Sciatic nerve (tissue), 2 donors: Measurements from ENCODE around the gene AMPH. TPM values are rescaled to one million over a fixed set of nuclear protein-coding genes. Genes with fewer than 3 reads are reported as not detected.
A peak's percentile ranks its signal among the peaks of the same experiment; 100 is the strongest.

Experiments used
- ATAC-seq: fragments of 200-7000 bp; cut with Tn5 transposase; one replicate; pipeline ENCODE4 v1.9.1; 2020; ENCODE audit warnings: mild to moderate bottlenecking, moderate library complexity
- DNase-seq: peaks from one replicate; pipeline ENCODE4 v3.0.0-alpha.2; 2020; ENCODE audit warnings: low spot score
- intact Hi-C: fragments of 100-400 bp; cut with DNase I; formaldehyde crosslinking; loops from one replicate; pipeline ENCODE4 v1.14.2; 2022
- total RNA-seq: library from RNA; stranded (reverse); fragmentation: NEBNext Ultra II Directional; extraction: Animal tissue kit (Norgen Biotek cat#: 25700); gene quantifications from one replicate; pipeline ENCODE4 v1.2.1, GENCODE V29; 2021
- donor health status: DM: no; HTN: no; CAD: no.
- donor health status: DM: no; HTN: no; CAD: no.

Gene AMPH
- total RNA-seq, 1 donor from 2014 or later = 5.9 TPM

DNA sequence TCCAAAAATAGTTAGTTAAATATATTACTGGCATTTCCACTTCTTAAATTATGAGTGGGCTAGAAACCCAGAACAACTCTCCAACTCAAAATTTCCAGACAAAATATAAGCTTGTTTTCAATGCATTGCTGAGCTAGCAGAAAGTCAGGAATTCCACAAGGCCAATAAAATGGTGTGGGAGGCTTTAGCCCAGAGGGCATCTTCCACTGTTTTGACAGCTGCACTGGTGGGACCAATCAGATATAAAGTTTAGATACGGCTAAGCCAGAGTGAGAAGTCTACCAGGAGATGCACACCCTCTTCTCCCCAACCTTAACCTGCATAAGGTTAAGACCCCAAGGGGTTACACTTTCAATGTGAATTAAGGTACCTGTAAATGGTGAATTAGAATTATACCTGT lies 76.6 kb downstream of the AMPH start:
- ATAC-seq = no peak
- DNase-seq = no peak
- intact Hi-C loops = no loop called here

DNA sequence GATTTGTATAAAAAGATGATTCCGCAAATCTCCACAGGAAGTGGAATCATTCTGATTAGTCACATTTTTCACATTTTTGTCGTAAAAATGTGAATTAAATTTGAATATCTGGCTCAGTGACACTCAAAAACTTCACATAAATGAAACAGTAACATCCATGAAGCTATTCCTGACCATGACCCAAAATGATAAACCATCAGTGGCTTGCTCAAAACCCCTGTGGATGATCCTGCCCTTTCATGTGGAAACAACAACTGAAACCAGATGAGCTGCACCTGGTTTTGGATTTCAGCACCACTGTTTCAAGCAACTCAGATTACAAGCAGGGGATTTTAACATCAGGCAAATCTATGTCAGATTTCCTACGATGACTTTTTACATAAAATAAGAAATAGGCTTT lies 80.3 kb downstream of the AMPH start:
- ATAC-seq = no peak
- no peak for DNase-seq
- intact Hi-C loops = no loop called here

DNA sequence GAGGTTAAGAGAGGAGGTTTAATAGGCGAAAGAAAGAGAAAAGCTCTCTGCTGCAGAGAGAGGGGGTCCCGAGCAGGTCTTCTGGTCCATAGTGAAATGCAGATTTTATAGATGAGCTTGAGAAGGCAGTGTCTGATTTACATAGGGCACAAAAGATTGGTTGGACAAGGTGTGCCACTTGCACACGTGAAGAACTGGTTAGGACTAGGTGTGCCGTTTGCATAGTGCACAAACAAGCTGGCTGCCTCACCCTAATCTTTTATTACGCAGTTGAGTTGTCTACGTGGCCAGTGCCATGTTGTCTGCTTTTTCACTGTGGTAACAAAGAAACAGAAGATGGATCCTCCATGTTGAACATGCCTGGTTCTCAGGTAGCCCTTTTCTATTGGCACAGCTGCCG lies 82.6 kb downstream of the AMPH start:
- no peak for ATAC-seq
- no peak for DNase-seq
- intact Hi-C loops = no loop called here

- intact Hi-C loops = no loop called here
- no peak for ATAC-seq
- DNase-seq = no peak
Measured at GRCh38 chr7:38546763-38547162, 84.4 kb downstream of the AMPH start.

DNA sequence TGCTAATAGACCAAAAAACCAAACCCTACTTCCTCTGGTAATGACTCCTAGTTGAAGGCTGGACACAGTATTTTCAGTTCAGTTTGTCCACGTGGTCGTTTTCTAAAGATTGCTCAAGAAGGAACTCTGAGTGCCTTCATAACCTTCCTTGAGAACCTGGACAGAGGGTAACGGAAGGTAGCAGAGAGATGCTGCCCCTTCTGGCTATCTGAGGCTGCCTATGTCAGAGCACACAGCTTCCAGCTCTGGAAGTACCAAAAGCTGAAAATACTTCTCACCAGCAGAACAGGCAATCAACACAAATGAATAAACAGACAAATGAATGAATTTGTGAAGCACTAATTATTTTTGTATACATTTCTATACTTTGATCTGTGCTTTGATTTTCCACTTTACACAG lies 85.2 kb downstream of the AMPH start:
- ATAC-seq (no peak), DNase-seq (no peak)
- intact Hi-C loops = no loop called here

- intact Hi-C loops = no loop called here
- no peak for ATAC-seq
- no peak for DNase-seq
Measured at GRCh38 chr7:38542156-38542555, 89.0 kb downstream of the AMPH start.

GRCh38 chr7:38541440-38541839 lies 89.7 kb downstream of the AMPH start:
- no peak for DNase-seq
- intact Hi-C loops = no loop called here
- no peak for ATAC-seq

- no peak for DNase-seq
- no peak for ATAC-seq
Measured at GRCh38 chr7:38539477-38540081, 91.6 kb downstream of the AMPH start.

DNA sequence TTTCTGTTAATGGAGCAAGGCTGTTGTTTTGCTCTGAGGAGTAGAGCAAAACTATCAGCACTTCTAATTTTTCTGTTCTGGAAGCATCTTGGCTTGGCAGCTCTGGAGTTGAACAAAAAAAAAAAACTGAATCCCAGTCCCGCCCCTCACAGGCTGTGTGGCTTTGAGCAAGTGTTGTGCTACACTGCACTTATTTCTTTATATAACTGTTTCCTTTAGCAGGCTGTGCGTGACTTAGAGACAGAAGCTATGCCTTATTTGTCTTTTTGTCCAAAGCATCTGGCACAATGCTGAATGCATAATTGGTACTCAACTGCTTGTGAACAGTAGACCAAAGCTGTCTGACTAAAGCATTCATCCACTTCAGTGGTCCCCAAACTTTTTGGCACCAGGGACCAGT lies 96.1 kb downstream of the AMPH start:
- DNase-seq (no peak), ATAC-seq (no peak)
- intact Hi-C loops = no loop called here

More at GRCh38 chr7:38539477-38540081, 91.6 kb downstream of the AMPH start:
- intact Hi-C loops = no loop called here

GRCh38 chr7:38525857-38526256 lies 105.3 kb downstream of the AMPH start:
- ATAC-seq (no peak), DNase-seq (no peak)
- intact Hi-C loops = no loop called here

- intact Hi-C loops = no loop called here
- no peak for ATAC-seq
- no peak for DNase-seq
Measured at GRCh38 chr7:38524786-38525185, 106.4 kb downstream of the AMPH start.

- ATAC-seq = no peak
- DNase-seq = no peak
- intact Hi-C loops = no loop called here
Measured at GRCh38 chr7:38520741-38521140, 110.4 kb downstream of the AMPH start.

- DNase-seq (no peak), ATAC-seq (no peak)
- intact Hi-C loops = loop anchor here (1.0 kb wide), 1 partner anchor 43 kb away; no protein-coding TSS in a partner anchor
Measured at GRCh38 chr7:38518541-38518940, 112.6 kb downstream of the AMPH start.

GRCh38 chr7:38512704-38513103 lies 118.5 kb downstream of the AMPH start:
- DNase-seq = no peak
- no peak for ATAC-seq
- intact Hi-C loops = no loop called here

GRCh38 chr7:38512291-38512690 lies 118.9 kb downstream of the AMPH start:
- DNase-seq (no peak), ATAC-seq (no peak)
- intact Hi-C loops = no loop called here

GRCh38 chr7:38507384-38507783 lies 123.8 kb downstream of the AMPH start:
- intact Hi-C loops = no loop called here
- DNase-seq (no peak), ATAC-seq (no peak)

DNA sequence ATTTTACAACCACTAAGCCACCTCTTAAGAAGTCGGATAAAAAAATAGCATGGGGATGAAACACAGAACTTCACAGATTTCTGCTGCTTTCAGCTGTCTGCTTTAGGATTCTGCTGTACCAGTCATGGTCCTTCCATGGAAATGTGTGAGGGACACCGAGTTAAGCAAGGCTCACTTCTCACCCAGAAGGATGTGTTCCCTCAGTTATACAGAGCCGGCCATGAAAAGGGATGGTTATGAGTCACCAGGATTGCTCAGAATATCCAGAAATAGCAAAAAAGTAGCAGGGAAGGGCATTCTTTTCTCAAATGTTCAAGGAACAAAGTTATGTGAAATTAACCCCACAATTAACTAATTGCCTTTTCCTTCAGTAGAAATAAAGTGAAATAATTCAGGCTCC lies 124.4 kb downstream of the AMPH start:
- intact Hi-C loops = no loop called here
- peak; percentile 60 for ATAC-seq
- DNase-seq = no peak

DNA sequence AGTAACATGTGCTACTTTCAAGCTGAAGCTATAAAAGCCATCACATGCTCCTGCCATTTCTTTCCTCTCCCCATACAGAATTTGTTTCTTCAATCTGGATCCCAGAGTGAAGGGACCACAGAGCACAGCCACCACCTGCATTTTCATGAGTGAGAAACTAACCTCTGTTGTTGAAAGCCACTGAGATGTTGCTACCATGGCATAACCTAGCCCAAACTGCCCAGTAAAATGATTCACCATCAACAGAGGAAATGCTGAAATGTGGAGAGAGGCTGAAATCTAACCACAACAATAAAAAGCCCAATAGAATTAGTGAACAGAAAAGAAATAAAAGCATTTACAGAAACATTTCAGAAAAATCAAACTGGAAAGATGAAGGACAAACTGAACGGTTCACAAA lies 125.2 kb downstream of the AMPH start:
- DNase-seq = no peak
- intact Hi-C loops = no loop called here

GRCh38 chr7:38504684-38505083 lies 126.5 kb downstream of the AMPH start:
- intact Hi-C loops = no loop called here
- ATAC-seq (no peak), DNase-seq (no peak)

More for the DNA sequence above, 125.2 kb downstream of the AMPH start:
- no peak for ATAC-seq

DNA sequence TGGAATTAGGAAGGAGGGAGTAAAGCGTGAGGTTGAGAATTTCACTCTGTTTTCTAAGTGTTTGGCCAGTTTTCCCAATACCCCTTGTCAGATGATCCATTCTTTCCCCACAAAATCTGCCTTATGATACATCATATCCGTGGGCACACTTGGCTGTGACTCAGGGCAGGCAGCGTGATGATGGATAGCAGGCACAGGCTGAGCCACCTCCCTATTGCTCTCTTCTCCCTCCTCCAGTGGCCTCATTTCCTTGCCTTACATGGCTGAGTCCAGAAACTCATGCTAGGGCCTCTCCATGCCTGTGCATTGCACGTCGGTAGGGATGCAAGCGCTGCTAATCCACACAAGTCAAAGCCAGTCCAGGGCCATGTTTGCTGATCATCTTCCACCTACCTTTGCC lies 128.3 kb downstream of the AMPH start:
- intact Hi-C loops = no loop called here
- ATAC-seq = no peak
- DNase-seq = no peak

DNA sequence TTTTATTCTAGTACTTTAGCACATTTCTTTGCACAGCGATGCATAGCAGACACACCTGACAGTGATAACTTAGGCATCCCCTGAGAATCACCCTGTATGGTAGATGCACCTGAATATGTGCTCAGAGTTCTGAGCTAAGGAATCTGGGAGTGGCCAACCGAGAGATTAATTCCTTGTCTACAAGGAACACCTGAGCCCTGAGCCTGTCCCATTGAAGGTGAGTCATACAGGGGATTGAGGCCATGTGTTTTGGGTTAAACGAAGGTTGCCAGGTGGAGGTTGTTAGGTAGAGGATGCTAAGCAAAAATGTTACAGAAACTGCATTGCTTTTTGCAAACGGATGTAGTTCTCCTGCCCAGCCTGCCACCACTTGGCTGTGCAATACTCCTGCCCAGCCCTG lies 128.9 kb downstream of the AMPH start:
- intact Hi-C loops = no loop called here
- ATAC-seq = no peak
- no peak for DNase-seq

DNA sequence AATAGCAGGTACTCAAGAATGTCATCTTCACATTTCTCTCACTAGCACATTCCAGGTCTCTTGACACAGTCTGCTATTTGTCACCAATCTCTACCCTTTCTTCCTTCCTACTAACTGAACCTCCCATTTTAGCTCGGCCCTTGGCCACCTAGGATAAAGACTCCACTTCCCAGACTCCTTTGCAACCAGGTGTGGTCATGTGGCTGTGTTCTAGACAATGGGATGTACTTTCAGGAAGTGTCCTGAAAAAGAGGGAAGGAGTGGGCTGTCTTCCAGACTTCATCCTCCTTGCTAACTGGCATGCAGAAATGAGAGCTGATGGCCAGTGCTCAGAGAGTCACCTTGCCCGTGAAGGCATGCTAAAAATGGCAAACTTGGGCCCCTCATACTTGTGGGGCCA lies 139.2 kb downstream of the AMPH start:
- DNase-seq (no peak), ATAC-seq (no peak)
- intact Hi-C loops = no loop called here
